Effector memory CD4-positive, alpha-beta T cell (primary cell): Measurements from ENCODE around the gene TSPAN33.

Source experiments
- DNase-seq, 3 donors: peaks; one replicate each; pipeline ENCODE4 v3.0.0-alpha.2; 2020
- H3K27ac ChIP-seq: 2 replicates; pipeline ENCODE4 v1.7.0; 2013; ENCODE audit warnings: mild to moderate bottlenecking, low read length, moderate library complexity; ENCODE audit not compliant: insufficient read depth, poor library complexity, severe bottlenecking
- H3K27me3 ChIP-seq: replicated peaks from 2 replicates; pipeline ENCODE4 v1.7.0; 2013; ENCODE audit warnings: mild to moderate bottlenecking, low read length; ENCODE audit not compliant: insufficient read depth, control insufficient read depth, poor library complexity, severe bottlenecking
- H3K36me3 ChIP-seq: 2 replicates; pipeline ENCODE4 v1.7.0; 2013; ENCODE audit warnings: mild to moderate bottlenecking, low read length, moderate library complexity; ENCODE audit not compliant: control insufficient read depth, insufficient read depth
- H3K4me1 ChIP-seq: 2 replicates; pipeline ENCODE4 v1.7.0; 2013; ENCODE audit warnings: low read length, mild to moderate bottlenecking; ENCODE audit not compliant: control insufficient read depth, insufficient read depth, poor library complexity, severe bottlenecking
- H3K4me3 ChIP-seq: 2 replicates; pipeline ENCODE4 v1.7.0; 2013; ENCODE audit warnings: low read length, low read depth, mild to moderate bottlenecking; ENCODE audit not compliant: insufficient read depth, poor library complexity, severe bottlenecking
- H3K9me3 ChIP-seq: 2 replicates; pipeline ENCODE4 v1.7.0; 2013; ENCODE audit warnings: mild to moderate bottlenecking, low read length, moderate library complexity; ENCODE audit not compliant: control insufficient read depth
- total RNA-seq, 3 donors: gene quantifications; one replicate each; lab custom pipeline; 2026; lab: John Stamatoyannopoulos, UW

The TSPAN33 gene, protein sequence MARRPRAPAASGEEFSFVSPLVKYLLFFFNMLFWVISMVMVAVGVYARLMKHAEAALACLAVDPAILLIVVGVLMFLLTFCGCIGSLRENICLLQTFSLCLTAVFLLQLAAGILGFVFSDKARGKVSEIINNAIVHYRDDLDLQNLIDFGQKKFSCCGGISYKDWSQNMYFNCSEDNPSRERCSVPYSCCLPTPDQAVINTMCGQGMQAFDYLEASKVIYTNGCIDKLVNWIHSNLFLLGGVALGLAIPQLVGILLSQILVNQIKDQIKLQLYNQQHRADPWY
- total RNA-seq = 0.61 to 6.6 (median 2.1) reads per million in 3 donors

DNA sequence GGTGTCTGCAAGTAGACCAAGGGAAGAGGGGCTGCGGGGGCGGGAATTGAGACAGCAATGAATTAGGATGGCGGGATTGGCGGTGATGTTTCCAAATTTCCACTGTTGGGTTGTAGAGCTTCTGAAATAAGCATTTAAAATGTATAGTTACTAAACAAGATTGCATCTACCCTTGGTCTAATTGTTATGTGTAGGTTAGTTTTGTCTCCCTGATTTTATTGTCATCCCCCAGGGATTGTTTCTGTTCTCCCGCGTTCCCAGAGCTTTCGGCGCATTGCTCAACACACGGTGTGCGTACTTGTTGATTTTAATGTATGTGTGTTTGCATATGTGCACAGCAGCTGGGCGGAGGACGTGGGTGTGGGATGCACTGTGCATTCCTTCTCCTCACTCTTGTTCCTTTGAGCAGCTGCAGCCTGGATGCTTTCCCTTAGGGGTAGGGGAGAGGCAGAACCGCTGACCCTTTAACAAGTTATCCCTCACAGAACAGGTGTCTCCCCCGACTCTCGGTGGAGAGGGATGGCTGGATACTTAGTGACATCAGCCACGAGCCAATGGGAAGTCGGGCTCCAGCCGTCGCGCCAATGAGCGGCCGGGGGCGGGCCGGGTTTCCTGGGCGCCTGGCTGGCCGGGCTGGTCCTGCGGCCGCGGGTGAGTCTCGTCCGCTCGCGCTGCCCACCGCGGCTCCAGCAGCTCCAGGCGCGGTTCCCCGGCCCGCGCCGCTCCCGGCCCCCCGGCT is at the start of gene TSPAN33:
TSPAN33 (plus strand) TSS at position 613 of the 739 bp plus-strand sequence. CDS start 274 bp downstream, outside the sequence.
- H3K27ac ChIP-seq = no peak within 1 kb of the TSS
- no peaks in the 10 kb centered on the region for H3K9me3 ChIP-seq
- peak; percentile 12 to 52 (median 47) for DNase-seq
- H3K4me1 ChIP-seq = peaks cover 7% of the 10 kb centered on the region
- H3K4me3 ChIP-seq = peak within 1 kb of the TSS; percentile 72
- H3K36me3 ChIP-seq = no peaks in the 10 kb centered on the region
- H3K27me3 ChIP-seq = peaks cover 6% of the 10 kb centered on the region

DNA sequence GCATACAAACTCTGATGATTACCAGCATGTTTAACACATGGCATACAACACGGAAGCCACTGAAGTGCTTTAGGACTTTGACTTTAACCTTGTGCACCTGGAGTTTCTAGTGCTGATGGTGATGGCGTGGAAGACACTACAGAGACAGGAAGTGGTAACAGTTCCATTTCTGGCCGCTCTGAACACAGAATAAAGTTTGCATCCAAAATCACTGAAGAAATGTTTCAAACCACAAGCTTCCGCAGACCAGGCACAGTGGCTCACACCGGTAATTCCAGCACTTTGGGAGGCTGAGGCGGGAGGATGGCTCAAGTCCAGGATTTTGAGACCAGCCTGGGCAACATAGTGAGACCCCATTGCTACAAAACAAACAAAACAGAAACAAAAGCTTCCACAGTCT is 49.2 kb upstream of the TSPAN33 start:
- H3K27ac ChIP-seq = peak overlapping the region; percentile 12
- no peaks in the 10 kb centered on the region for H3K4me1 ChIP-seq
- DNase-seq = no peak
- no peak overlapping the region for H3K4me3 ChIP-seq
- H3K27me3 ChIP-seq = no peaks in the 10 kb centered on the region
- no peaks in the 10 kb centered on the region for H3K36me3 ChIP-seq
- no peaks in the 10 kb centered on the region for H3K9me3 ChIP-seq

GRCh38 chr7:129098409-129099084 is 46.0 kb upstream of the TSPAN33 start:
- H3K4me3 ChIP-seq = no peak overlapping the region
- DNase-seq = no peak
- no peaks in the 10 kb centered on the region for H3K27me3 ChIP-seq
- H3K36me3 ChIP-seq = no peaks in the 10 kb centered on the region
- H3K4me1 ChIP-seq = no peaks in the 10 kb centered on the region
- H3K27ac ChIP-seq = no peak overlapping the region
- no peaks in the 10 kb centered on the region for H3K9me3 ChIP-seq

- Histone ChIP-seq H3K27ac (no peak overlapping the region), H3K4me3 (no peak overlapping the region), H3K9me3 (no peaks in the 10 kb centered on the region), H3K4me1 (no peaks in the 10 kb centered on the region), H3K27me3 (no peaks in the 10 kb centered on the region), H3K36me3 (no peaks in the 10 kb centered on the region)
- no peak for DNase-seq
Measured at GRCh38 chr7:129100827-129101166, 43.7 kb upstream of the TSPAN33 start.

- H3K36me3 ChIP-seq = no peaks in the 10 kb centered on the region
- no peak overlapping the region for H3K4me3 ChIP-seq
- no peaks in the 10 kb centered on the region for H3K4me1 ChIP-seq
- no peaks in the 10 kb centered on the region for H3K27me3 ChIP-seq
- no peak overlapping the region for H3K27ac ChIP-seq
- H3K9me3 ChIP-seq = no peaks in the 10 kb centered on the region
- no peak for DNase-seq
Measured at GRCh38 chr7:129101746-129102145, 42.8 kb upstream of the TSPAN33 start.

DNA sequence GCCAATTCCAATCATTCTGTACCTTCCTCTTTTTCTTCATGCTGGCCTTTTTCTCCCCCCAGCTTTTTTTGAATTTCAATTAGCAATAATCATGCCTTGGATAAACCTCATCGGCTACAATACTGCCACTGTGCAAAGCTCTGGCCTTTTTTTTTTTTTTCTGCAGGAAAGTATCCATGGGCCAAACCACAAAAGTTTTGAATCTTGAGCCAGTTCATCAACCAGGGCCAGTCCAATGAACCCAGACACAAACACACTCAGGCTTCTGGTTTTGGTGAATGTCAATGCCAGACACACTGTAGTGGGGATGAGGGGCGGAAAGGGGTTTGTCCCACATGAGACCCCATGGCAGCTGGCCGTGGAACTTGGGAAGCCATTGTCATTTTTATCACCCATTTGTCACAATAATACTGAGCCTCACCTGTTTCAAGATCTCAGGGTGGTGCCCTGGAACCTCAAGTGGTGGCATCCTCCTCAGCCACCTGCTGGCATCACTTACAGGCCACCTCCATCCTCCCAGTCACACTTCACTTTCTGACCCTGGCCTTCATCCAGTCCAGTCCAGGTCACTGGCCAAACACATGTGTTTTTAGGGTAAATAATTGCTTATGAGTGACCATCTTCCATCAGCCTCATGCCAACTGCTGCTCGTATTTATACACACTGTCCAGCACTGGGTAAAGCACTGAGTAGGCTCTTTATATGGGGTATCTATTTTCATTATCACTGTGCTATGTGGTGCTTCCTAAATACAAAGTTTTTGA is 40.8 kb upstream of the TSPAN33 start:
- Histone ChIP-seq H3K4me3 (no peak overlapping the region), H3K4me1 (no peaks in the 10 kb centered on the region), H3K27me3 (no peaks in the 10 kb centered on the region), H3K9me3 (no peaks in the 10 kb centered on the region), H3K36me3 (no peaks in the 10 kb centered on the region), H3K27ac (no peak overlapping the region)
- no peak for DNase-seq

DNA sequence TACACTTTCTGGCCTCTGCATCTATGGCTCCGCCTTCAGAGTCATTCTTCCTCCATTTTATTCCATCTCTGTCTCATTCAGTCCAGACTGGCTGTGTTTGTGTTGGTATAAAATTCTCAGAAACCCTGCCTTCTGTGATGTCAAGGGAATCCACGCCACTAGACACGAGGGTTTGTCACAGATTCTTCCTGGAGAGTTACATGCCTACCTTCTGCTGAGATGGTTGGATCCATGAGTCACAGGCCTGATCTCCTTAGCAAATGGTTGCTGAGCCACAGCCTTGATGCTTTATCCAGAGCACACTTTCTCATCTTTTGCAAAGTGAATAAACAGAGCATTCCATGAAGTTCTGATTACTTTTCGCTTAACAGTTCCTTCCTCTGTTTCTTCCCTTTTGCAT is 35.9 kb upstream of the TSPAN33 start:
- Histone ChIP-seq H3K9me3 (no peaks in the 10 kb centered on the region), H3K36me3 (no peaks in the 10 kb centered on the region), H3K4me3 (no peak overlapping the region), H3K27ac (no peak overlapping the region), H3K4me1 (no peaks in the 10 kb centered on the region), H3K27me3 (no peaks in the 10 kb centered on the region)
- DNase-seq = no peak

DNA sequence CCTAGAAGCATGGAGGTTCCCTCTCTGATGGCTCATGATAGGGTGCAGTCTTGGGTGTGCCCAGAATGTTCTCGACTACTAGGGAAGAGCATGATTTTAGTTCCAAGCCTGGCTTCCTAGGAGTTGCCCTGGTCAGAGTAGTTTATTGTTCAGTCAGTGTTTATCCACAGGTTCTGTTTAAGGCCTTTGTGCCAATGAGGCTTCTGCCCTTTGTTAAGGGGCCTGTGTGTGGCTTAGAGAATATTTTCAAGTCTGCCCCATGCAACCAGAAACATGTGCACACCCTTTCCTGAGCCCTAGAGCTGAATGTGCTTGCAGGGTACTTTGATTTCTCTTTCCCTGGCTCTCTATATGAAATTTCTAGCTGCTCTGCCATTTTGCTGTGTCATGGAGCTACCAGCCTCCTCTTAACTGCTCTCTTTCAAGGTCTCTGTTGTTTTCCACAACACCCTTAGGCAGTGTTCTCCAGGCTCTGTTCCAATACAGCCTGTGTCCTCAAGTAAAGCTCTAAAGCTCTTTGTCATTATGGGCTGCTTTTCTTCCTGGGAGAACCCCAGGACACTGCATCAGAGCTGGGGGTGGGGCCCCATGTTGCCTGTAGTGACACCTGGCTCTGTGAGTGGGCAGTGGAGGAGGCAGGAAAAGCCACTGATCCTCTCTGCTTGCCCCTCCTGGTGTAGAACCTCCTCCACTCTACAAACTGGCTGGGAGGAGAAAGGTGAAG is 34.1 kb upstream of the TSPAN33 start:
- no peak overlapping the region for H3K27ac ChIP-seq
- H3K9me3 ChIP-seq = no peaks in the 10 kb centered on the region
- no peaks in the 10 kb centered on the region for H3K4me1 ChIP-seq
- H3K27me3 ChIP-seq = no peaks in the 10 kb centered on the region
- no peak overlapping the region for H3K4me3 ChIP-seq
- H3K36me3 ChIP-seq = no peaks in the 10 kb centered on the region
- no peak for DNase-seq

DNA sequence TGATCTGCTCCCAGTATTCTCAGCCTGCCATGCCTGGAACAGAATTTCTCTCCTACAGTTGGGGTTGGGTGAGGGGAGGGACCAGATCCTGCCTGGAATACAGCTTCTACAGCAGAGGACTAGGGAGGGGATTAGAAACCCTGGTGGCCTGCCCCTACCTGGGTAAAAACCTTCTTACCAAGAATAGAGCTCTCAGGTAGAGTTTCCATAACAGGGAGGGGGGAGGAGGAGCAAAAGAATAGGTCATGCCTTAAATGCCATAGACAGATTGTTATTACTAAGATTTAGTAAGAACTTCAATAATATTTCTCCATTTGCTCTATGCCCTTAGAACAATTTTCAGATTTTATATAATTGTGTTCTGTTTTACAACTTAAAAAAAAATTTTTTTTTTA is 33.5 kb upstream of the TSPAN33 start:
- H3K4me3 ChIP-seq = no peak overlapping the region
- H3K27ac ChIP-seq = no peak overlapping the region
- no peaks in the 10 kb centered on the region for H3K36me3 ChIP-seq
- H3K9me3 ChIP-seq = no peaks in the 10 kb centered on the region
- H3K27me3 ChIP-seq = no peaks in the 10 kb centered on the region
- DNase-seq = no peak
- no peaks in the 10 kb centered on the region for H3K4me1 ChIP-seq
